H9 (cell line): ENCODE results near the gene ENPP7. TPM values are rescaled to one million over a fixed set of nuclear protein-coding genes. Genes with fewer than 3 reads are reported as not detected.

Source experiments
- DNase-seq: peaks from one replicate; pipeline ENCODE4 v3.0.0-alpha.2; 2017
- H2AFZ ChIP-seq: one replicate; pipeline ENCODE4 v1.6.1; 2013; ENCODE audit warnings: mild to moderate bottlenecking, low read length, control low read depth, moderate library complexity
- H2AK5ac ChIP-seq: 2 replicates; pipeline ENCODE4 v1.6.1; 2013; ENCODE audit warnings: low read length, control low read depth, mixed read lengths; ENCODE audit not compliant: insufficient read length
- H2BK120ac ChIP-seq: one replicate; pipeline ENCODE4 v1.6.1; 2013; ENCODE audit warnings: low read depth, mild to moderate bottlenecking, low read length, control low read depth, inconsistent platforms; ENCODE audit not compliant: poor library complexity, severe bottlenecking
- H2BK12ac ChIP-seq: 2 replicates; pipeline ENCODE4 v1.6.1; 2013; ENCODE audit warnings: low read length, control low read depth, mixed read lengths, low read depth; ENCODE audit not compliant: insufficient read length
- H2BK15ac ChIP-seq: 2 replicates; pipeline ENCODE4 v1.6.1; 2013; ENCODE audit warnings: low read depth, low read length, control low read depth
- H2BK20ac ChIP-seq: one replicate; pipeline ENCODE4 v1.6.1; 2013; ENCODE audit warnings: low read depth, mild to moderate bottlenecking, low read length, control low read depth, inconsistent platforms; ENCODE audit not compliant: poor library complexity, severe bottlenecking
- H2BK5ac ChIP-seq: 2 replicates; pipeline ENCODE4 v1.6.1; 2013; ENCODE audit warnings: low read length, control low read depth, mixed read lengths; ENCODE audit not compliant: insufficient read length
- H3K14ac ChIP-seq: 2 replicates; pipeline ENCODE4 v1.6.1; 2013; ENCODE audit warnings: low read length, control low read depth; ENCODE audit not compliant: insufficient read depth
- H3K18ac ChIP-seq: 2 replicates; pipeline ENCODE4 v1.6.1; 2013; ENCODE audit warnings: low read depth, mild to moderate bottlenecking, mixed read lengths, low read length, control low read depth; ENCODE audit not compliant: insufficient read length
- H3K23ac ChIP-seq: 2 replicates; pipeline ENCODE4 v1.6.1; 2013; ENCODE audit warnings: low read length, control low read depth, mixed read lengths, low read depth; ENCODE audit not compliant: insufficient read length
- H3K23me2 ChIP-seq: 2 replicates; pipeline ENCODE4 v1.6.1; 2013; ENCODE audit warnings: low read depth, mild to moderate bottlenecking, mixed read lengths, low read length, control low read depth; ENCODE audit not compliant: insufficient read length, poor library complexity, severe bottlenecking
- H3K27ac ChIP-seq: 2 replicates; pipeline ENCODE4 v1.5.1; 2013; ENCODE audit warnings: low read length, control low read depth, mixed read lengths, low read depth; ENCODE audit not compliant: insufficient read length
- H3K27me3 ChIP-seq: 2 replicates; pipeline ENCODE4 v1.6.1; 2013; ENCODE audit warnings: low read length, control low read depth, inconsistent platforms; ENCODE audit not compliant: insufficient read depth
- H3K4ac ChIP-seq: 2 replicates; pipeline ENCODE4 v1.6.1; 2013; ENCODE audit warnings: low read depth, mild to moderate bottlenecking, control low read depth, inconsistent platforms, low read length, moderate library complexity
- H3K4me1 ChIP-seq: 2 replicates; pipeline ENCODE4 v1.6.1; 2013; ENCODE audit warnings: low read length, control low read depth, inconsistent platforms; ENCODE audit not compliant: insufficient read depth
- H3K4me2 ChIP-seq: 2 replicates; pipeline ENCODE4 v1.6.1; 2013; ENCODE audit warnings: low read length, control low read depth, mixed read lengths; ENCODE audit not compliant: insufficient read length, insufficient read depth
- H3K56ac ChIP-seq: 2 replicates; pipeline ENCODE4 v1.6.1; 2013; ENCODE audit warnings: low read depth, mild to moderate bottlenecking, mixed read lengths, low read length, control low read depth; ENCODE audit not compliant: insufficient read length
- H3K79me1 ChIP-seq: 2 replicates; pipeline ENCODE4 v1.6.1; 2013; ENCODE audit warnings: low read depth, mild to moderate bottlenecking, moderate library complexity, low read length, control low read depth, inconsistent platforms; ENCODE audit not compliant: insufficient read depth, poor library complexity, severe bottlenecking
- H3K79me2 ChIP-seq: 2 replicates; pipeline ENCODE4 v1.6.1; 2013; ENCODE audit warnings: low read length, control low read depth, inconsistent platforms; ENCODE audit not compliant: insufficient read depth
- H3K9ac ChIP-seq: 2 replicates; pipeline ENCODE4 v1.6.1; 2013; ENCODE audit warnings: low read length, control low read depth, mixed read lengths; ENCODE audit not compliant: insufficient read length; ENCODE audit errors: extremely low read depth
- H3K9me3 ChIP-seq: one replicate; pipeline ENCODE4 v1.6.1; 2013; ENCODE audit warnings: low read depth, low read length, inconsistent platforms; ENCODE audit not compliant: control insufficient read depth
- H3T11ph ChIP-seq: one replicate; pipeline ENCODE4 v1.6.1; 2013; ENCODE audit warnings: mild to moderate bottlenecking, low read length, control low read depth, inconsistent platforms
- H4K20me1 ChIP-seq: one replicate; pipeline ENCODE4 v1.6.1; 2013; ENCODE audit not compliant: control insufficient read depth, insufficient read length, insufficient read depth
- H4K5ac ChIP-seq: 2 replicates; pipeline ENCODE4 v1.6.1; 2013; ENCODE audit warnings: low read depth, mild to moderate bottlenecking, mixed read lengths, low read length, control low read depth; ENCODE audit not compliant: insufficient read length
- H4K8ac ChIP-seq: replicated peaks from 2 replicates; pipeline ENCODE4 v1.6.1; 2013; ENCODE audit warnings: low read length, control low read depth, mixed read lengths, low read depth; ENCODE audit not compliant: insufficient read length
- H4K91ac ChIP-seq: 2 replicates; pipeline ENCODE4 v1.6.1; 2013; ENCODE audit warnings: low read depth, mild to moderate bottlenecking, moderate library complexity, mixed read lengths, low read length, control low read depth; ENCODE audit not compliant: insufficient read length
- H3K27ac Mint-ChIP-seq, 3 experiments: 2 replicates in 2 of 3; 3 replicates in 1 of 3; pipeline ENCODE4 v1.8.0; 2020 to 2021; ENCODE audit warnings: mixed read lengths in 3 of 3, mild to moderate bottlenecking in 1 of 3, moderate library complexity in 1 of 3
- H3K27me3 Mint-ChIP-seq: 2 replicates; pipeline ENCODE4 v1.8.0; 2021; ENCODE audit warnings: low read depth, mild to moderate bottlenecking, moderate library complexity, mixed read lengths
- H3K36me3 Mint-ChIP-seq, 3 experiments: 2 replicates in 2 of 3; 3 replicates in 1 of 3; pipeline ENCODE4 v1.8.0; 2020 to 2021; ENCODE audit warnings: low read depth in 3 of 3, mixed read lengths in 3 of 3; ENCODE audit not compliant: insufficient read depth in 1 of 3
- H3K4me1 Mint-ChIP-seq, 2 experiments: 2 replicates each; pipeline ENCODE4 v1.8.0; 2020; ENCODE audit warnings: mixed read lengths in 2 of 2
- H3K4me3 Mint-ChIP-seq, 2 experiments: 2 replicates in 1 of 2; 3 replicates in 1 of 2; pipeline ENCODE4 v1.8.0; 2020 to 2021; ENCODE audit warnings: mild to moderate bottlenecking in 2 of 2, mixed read lengths in 2 of 2, moderate library complexity in 1 of 2
- H3K9me3 Mint-ChIP-seq, 2 experiments: 2 replicates in 1 of 2; 3 replicates in 1 of 2; pipeline ENCODE4 v1.8.0; 2020; ENCODE audit warnings: mild to moderate bottlenecking in 2 of 2, mixed read lengths in 2 of 2, moderate library complexity in 1 of 2
- WGBS: extraction: QIAGEN DNeasy Blood & Tissue Kit; methylation state at CpG from one replicate; pipeline ENCODE4 v1.1.7; 2013; ENCODE audit warnings: missing lambda C conversion rate, low lambda C conversion rate, mixed read lengths; ENCODE audit not compliant: insufficient read length; ENCODE audit errors: extremely low coverage; 5-methylcytosine and 5-hydroxymethylcytosine counted together
- total RNA-seq: library from RNA; stranded (reverse); gene quantifications from 2 replicates; pipeline ENCODE4 v1.2.1, GENCODE V29; 2021
- TF ChIP-seq, protein P1 (sequence below): fragments of 200-600 bp; sonication (generic); conservative IDR thresholded peaks from 3 replicates; pipeline ENCODE4 v1.8.0; 2021; ENCODE audit warnings: antibody characterized with exemption, mild to moderate bottlenecking

Gene ENPP7
- total RNA-seq, 1 experiment from 2014 or later = not detected

GRCh38 chr17:79784353-79785016, 53.7 kb downstream of the ENPP7 start:
- H3K14ac ChIP-seq = no peak overlapping the region
- H3K9me3 ChIP-seq = no peaks in the 10 kb centered on the region
- no peak overlapping the region for H3K18ac ChIP-seq
- no peak overlapping the region for H3K27ac ChIP-seq
- no peak overlapping the region for H3K4ac ChIP-seq
- H2BK20ac ChIP-seq = no peak overlapping the region
- H4K8ac ChIP-seq = no peak overlapping the region
- H4K20me1 ChIP-seq = peaks cover 9% of the 10 kb centered on the region
- H3K56ac ChIP-seq = no peak overlapping the region
- H2AFZ ChIP-seq = no peak overlapping the region
- H2AK5ac ChIP-seq = no peak overlapping the region
- DNase-seq = no peak
- peaks cover 3% of the 10 kb centered on the region for H3K79me1 ChIP-seq
- H3T11ph ChIP-seq = no peak overlapping the region
- H2BK120ac ChIP-seq = no peak overlapping the region
- no peak overlapping the region for H3K4me2 ChIP-seq
- H4K91ac ChIP-seq = no peak overlapping the region
- no CpG with 5 or more reads among the region's 31 CpGs for WGBS
- no peak overlapping the region for H3K27ac Mint-ChIP-seq
- TF ChIP-seq, protein P1, sequence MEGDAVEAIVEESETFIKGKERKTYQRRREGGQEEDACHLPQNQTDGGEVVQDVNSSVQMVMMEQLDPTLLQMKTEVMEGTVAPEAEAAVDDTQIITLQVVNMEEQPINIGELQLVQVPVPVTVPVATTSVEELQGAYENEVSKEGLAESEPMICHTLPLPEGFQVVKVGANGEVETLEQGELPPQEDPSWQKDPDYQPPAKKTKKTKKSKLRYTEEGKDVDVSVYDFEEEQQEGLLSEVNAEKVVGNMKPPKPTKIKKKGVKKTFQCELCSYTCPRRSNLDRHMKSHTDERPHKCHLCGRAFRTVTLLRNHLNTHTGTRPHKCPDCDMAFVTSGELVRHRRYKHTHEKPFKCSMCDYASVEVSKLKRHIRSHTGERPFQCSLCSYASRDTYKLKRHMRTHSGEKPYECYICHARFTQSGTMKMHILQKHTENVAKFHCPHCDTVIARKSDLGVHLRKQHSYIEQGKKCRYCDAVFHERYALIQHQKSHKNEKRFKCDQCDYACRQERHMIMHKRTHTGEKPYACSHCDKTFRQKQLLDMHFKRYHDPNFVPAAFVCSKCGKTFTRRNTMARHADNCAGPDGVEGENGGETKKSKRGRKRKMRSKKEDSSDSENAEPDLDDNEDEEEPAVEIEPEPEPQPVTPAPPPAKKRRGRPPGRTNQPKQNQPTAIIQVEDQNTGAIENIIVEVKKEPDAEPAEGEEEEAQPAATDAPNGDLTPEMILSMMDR = no peak
- peaks cover 40 to 62% (median 57%) of the 10 kb centered on the region in 3 experiments for H3K36me3 Mint-ChIP-seq
- H3K4me1 ChIP-seq = peaks cover 10% of the 10 kb centered on the region
- no peak overlapping the region for H2BK5ac ChIP-seq
- H2BK12ac ChIP-seq = no peak overlapping the region
- H2BK15ac ChIP-seq = no peak overlapping the region
- no peak overlapping the region for H4K5ac ChIP-seq
- H3K27me3 Mint-ChIP-seq = peaks cover 40% of the 10 kb centered on the region
- H3K23ac ChIP-seq = no peak overlapping the region
- H3K4me1 Mint-ChIP-seq = peaks cover 42 to 53% of the 10 kb centered on the region in 2 experiments
- H3K27me3 ChIP-seq = peaks cover 10% of the 10 kb centered on the region; the same call in 1 of the 2 replicates
- no peak overlapping the region for H3K4me3 Mint-ChIP-seq
- H3K9me3 Mint-ChIP-seq = no peaks in the 10 kb centered on the region
- peaks cover under 1% of the 10 kb centered on the region for H3K23me2 ChIP-seq
- H3K79me2 ChIP-seq = 0 out of 2 replicates have a peak, but pooled peaks cover 2% of the 10 kb centered on the region
- H3K9ac ChIP-seq = no peak overlapping the region
